Measurements from ENCODE around the gene PERM1. TPM values are rescaled to one million over a fixed set of nuclear protein-coding genes. Genes with fewer than 3 reads are reported as not detected.

Gene PERM1, protein sequence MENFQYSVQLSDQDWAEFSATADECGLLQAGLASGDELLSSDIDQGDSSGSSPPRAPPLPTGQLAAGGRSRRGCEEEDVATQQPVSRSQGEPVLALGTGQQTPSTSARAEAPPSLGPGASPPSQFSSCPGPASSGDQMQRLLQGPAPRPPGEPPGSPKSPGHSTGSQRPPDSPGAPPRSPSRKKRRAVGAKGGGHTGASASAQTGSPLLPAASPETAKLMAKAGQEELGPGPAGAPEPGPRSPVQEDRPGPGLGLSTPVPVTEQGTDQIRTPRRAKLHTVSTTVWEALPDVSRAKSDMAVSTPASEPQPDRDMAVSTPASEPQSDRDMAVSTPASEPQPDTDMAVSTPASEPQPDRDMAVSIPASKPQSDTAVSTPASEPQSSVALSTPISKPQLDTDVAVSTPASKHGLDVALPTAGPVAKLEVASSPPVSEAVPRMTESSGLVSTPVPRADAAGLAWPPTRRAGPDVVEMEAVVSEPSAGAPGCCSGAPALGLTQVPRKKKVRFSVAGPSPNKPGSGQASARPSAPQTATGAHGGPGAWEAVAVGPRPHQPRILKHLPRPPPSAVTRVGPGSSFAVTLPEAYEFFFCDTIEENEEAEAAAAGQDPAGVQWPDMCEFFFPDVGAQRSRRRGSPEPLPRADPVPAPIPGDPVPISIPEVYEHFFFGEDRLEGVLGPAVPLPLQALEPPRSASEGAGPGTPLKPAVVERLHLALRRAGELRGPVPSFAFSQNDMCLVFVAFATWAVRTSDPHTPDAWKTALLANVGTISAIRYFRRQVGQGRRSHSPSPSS
- total RNA-seq: under 0.01 TPM in 1 of 2 replicates, not detected in the other

DNA sequence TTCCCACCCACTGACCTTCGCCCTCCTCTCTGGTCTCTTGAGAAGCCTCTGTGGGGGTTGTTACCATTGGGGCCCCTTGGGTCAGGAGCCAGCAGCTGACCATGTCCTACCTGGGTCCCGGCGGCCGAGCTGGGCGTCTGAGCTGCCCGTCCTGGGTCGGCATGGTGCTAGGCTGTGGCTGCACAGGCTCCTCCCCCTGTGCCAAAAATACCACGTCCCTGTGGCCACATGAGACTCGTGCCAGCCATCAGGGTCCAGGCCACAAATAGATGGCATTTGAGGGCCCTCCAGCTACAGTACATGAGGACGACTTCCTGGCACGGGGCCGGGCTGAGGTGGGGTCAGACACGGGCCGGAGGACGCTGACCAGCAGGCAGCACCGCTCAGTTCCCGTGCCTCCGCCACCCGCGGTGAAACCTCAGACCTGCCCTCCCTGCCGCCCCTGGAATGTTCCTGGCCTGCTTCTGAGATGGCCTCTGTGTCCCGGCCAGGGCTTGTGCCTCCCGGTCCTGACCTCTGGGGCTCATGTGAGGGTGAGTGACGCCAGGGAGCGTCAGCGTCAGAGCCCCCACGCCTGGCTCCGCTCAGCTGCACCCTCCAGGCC is at the start of gene PERM1:
Gene PERM1, minus strand, starts transcription at position 139 of the 604 bp plus-strand sequence. CDS start 1,064 bp downstream, outside the sequence.

DNA sequence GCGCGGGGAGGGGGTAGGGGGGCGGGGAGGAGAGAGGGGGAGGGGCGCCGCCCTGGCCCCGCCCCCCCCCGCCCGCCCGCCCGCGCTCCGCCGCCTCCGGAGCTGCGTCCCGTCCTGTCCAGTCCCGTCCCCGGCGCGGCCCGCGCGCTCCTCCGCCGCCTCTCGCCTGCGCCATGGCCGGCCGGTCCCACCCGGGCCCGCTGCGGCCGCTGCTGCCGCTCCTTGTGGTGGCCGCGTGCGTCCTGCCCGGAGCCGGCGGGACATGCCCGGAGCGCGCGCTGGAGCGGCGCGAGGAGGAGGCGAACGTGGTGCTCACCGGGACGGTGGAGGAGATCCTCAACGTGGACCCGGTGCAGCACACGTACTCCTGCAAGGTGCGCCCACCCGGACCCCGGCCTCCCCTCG is 38.1 kb upstream of the PERM1 start, which contains the start of gene AGRN:
Gene AGRN, plus strand, starts transcription at position 121 of the 405 bp plus-strand sequence. Its CDS starts 53 bp downstream, at position 174.

DNA sequence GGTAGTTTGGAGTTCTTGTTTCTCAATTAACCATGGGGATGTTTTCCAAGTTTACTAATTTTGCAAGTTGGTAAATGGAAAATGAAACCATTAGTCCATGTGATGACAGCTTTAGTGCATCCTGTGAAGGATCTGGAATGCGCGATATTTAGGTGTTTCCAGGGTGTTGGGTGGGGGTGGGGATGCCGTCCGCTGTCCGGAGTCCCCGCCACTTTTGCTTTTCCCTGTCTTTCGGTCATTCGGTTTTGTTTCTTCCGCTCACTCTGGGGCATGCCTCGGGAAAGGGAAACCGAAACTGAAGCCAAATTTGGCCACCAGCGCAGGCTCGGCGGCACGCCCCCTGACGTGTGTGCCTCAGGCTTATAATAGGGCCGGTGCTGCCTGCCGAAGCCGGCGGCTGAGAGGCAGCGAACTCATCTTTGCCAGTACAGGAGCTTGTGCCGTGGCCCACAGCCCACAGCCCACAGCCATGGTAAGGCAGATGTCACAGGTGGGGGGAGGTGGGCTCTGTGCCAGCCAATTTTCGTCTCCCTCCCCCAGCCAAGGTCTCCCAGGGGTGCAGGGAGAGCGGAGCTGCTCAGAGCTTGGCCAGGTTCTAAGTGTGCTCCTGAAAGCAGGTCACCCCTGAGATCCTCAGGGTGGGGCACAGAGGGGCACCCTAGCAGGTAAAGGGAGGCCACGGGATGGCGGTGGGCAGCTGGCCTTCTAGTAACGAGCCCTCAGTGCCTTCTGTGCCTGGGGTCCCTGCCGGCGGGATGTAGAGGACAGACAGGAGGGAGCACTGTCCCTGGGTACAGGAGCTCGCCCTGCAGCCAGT is 31.4 kb upstream of the PERM1 start, which contains the start of gene ISG15:
Gene ISG15, plus strand, starts transcription at position 393 of the 817 bp plus-strand sequence. Its CDS starts 77 bp downstream, at position 470.

DNA sequence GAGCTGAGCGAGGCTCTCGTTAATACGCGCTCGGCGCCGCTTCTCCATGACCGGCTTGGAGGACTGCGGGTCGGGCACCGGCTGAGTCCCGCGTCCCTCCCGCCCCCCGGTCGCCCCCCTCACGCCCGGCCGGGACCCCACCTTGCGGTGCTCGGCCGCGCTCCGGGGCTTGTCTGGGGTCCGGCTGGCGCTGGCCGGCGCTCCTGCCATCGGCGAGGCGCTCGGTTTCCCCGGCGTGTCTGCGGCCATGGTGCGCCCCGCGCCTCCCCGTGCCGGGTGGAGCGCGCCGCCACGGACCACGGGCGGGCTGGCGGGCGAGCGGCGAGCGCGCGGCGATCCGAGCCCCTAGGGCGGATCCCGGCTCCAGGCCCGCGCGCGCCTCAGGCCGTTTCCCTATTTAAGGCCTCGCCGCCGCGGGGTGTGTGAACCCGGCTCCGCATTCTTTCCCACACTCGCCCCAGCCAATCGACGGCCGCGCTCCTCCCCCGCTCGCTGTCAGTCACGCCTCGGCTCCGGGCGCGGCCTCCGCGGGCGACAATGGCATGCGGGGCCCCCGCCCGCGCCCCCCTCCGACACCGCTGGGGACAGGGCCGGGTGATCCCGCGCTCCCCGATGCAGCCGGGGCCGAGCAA is 17.9 kb upstream of the PERM1 start, which contains the start of gene HES4:
Gene HES4, minus strand, starts transcription at position 373 of the 632 bp plus-strand sequence. Its CDS starts 124 bp downstream, at position 249.

DNA sequence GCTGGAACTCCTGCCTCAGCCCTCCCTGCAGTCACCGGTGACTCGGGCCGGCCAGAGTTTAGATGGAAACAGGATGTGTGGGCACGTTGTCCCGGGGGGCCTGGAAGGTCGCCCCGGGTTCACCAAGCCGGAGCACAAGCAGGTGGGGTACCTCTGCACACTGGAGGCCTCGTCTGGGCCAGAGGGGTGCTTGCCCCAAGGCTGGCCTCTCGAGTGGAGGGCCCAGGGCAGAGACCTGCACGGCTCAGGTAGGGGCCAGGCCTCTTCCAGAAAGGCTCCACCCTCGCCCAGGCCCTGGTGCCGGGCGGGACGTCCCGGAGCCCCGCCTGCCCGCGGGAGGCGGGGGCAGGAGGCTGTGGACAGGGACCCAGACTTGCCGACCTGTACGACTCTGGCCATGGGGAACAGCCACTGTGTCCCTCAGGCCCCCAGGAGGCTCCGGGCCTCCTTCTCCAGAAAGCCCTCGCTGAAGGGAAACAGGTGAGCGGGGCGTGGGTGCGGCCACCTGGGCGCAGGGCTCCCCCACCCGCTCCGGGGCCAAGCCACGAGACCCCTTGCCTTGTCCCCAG is 15.7 kb downstream of the PERM1 start, which contains the start of gene PLEKHN1:
Gene PLEKHN1, plus strand, starts transcription at position 348 of the 569 bp plus-strand sequence. Its CDS starts 50 bp downstream, at position 398.

DNA sequence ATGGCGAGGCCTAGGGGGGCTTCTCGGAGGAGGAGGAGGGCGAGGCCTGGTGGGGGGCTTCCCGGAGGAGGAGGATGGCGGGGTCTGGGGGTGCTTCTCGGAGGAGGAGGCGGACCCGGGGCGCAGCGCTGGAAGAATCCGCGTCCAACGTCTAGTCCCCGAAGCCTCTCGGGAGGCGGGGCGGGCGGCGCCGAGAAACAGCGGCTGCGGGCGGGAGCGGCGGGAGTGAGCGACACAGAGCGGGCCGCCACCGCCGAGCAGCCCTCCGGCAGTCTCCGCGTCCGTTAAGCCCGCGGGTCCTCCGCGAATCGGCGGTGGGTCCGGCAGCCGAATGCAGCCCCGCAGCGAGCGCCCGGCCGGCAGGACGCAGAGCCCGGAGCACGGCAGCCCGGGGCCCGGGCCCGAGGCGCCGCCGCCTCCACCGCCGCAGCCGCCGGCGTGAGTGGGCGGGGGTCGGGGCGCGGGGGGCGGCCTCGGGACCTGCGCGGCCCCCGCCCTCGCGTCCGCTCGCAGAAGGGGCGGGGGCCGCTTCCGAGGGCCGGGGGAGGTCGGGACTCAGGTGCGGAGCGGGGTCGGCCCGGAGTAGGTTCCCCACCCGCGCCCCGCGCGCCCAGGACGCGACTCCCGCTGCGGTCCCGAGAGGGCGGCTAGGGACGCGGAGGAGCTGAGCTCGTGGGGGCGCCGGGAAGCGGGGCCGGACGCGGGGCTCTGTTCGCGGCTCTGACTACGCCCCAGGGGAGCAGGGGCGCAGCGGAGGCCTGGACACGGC is 21.3 kb downstream of the PERM1 start, which contains the start of gene KLHL17:
Gene KLHL17, plus strand, starts transcription at position 222 of the 769 bp plus-strand sequence. Its CDS starts 110 bp downstream, at position 332.

DNA sequence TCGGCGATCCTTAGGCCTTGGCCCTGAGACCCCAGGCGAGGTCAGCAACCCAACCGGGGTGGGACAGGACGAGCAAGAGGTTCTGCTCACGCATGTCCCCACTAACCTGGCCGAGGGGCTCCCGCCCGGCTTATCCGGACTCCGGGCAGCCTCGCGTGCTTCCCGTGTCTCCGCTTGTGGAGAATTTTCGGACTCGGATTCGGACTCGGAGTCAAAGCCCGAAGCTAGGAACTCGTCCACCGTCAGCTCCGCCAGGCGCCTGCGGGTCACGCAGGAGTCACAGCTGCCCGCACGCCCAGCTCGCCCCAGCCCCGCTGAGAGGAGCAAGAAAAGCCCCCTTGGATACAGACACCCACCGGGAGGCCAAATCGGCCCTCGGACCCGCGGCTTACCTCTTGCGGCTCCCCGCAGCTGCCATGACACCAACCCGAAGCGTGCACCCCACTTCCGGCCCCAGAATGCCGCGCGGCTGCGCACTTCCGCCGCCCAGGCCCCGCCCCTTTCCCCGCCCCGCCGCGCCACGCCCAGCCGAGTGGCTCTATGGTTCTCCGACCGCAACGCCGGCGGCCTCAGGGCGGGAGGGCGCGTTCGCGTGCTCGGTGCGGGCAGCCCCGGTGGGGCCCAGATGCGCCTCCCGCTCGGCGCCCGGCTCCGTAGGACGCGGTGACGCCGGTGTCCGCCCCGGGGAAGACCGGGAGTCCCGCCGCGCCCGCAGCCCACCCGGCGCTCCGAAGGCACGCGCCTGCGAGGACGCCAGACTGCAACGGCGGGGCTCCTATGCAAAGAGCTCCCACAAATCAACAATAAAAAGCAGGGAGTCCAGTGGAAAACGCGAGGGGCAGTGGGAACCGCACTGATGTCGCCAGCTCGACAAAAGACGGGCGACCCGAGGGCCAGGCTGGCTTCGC is 22.8 kb downstream of the PERM1 start, which contains the start of gene NOC2L:
Gene NOC2L, minus strand, starts transcription at position 434 of the 908 bp plus-strand sequence. Its CDS starts 16 bp downstream, at position 418.

Other genes with a start within 250 kb of the PERM1 start
- gene SAMD11, start 58.2 kb downstream of the PERM1 start, total RNA-seq: 11.1 and 12.7 TPM in 2 replicates
- 80.4 and 83.7 TPM in 2 replicates for gene NOC2L, start 22.8 kb downstream of the PERM1 start, total RNA-seq
- gene KLHL17, start 21.5 kb downstream of the PERM1 start, total RNA-seq: 8.0 and 10.3 TPM in 2 replicates
- gene PLEKHN1, start 15.6 kb downstream of the PERM1 start, total RNA-seq: 0.33 and 0.58 TPM in 2 replicates
- 0.15 and 4.3 TPM in 2 replicates for gene HES4, start 18.0 kb upstream of the PERM1 start, total RNA-seq
- gene ISG15, start 31.4 kb upstream of the PERM1 start, total RNA-seq: 61.4 and 78.4 TPM in 2 replicates
- gene AGRN, start 38.0 kb upstream of the PERM1 start, total RNA-seq: 36.4 and 97.3 TPM in 2 replicates
- 0.15 TPM in 1 of 2 replicates, not detected in the other for gene RNF223, start 92.2 kb upstream of the PERM1 start, total RNA-seq
- 5.0 and 5.4 TPM in 2 replicates for gene C1orf159, start 134.0 kb upstream of the PERM1 start, total RNA-seq
- not detected in 2 replicates for gene TTLL10, start 191.8 kb upstream of the PERM1 start, total RNA-seq
- gene TNFRSF18, start 224.5 kb upstream of the PERM1 start, total RNA-seq: 0.33 and 0.44 TPM in 2 replicates
- under 0.01 and 0.17 TPM in 2 replicates for gene TNFRSF4, start 232.1 kb upstream of the PERM1 start, total RNA-seq
- 137 and 202 TPM in 2 replicates for gene SDF4, start 249.9 kb upstream of the PERM1 start, total RNA-seq

Data from smooth muscle cell of trachea (primary cell).